Embryonic facial prominence (tissue), 1 donor: Measurements from ENCODE around the gene SLIT3.
A peak's percentile ranks its signal among the peaks of the same experiment; 100 is the strongest.
"Not testable (repeated sequence)": the region's sequence is repeated elsewhere in the genome, so short reads cannot be mapped to it uniquely, and the experiment has no call there.

Experiments used
- DNase-seq: peaks from one replicate; pipeline ENCODE4 v3.0.0-alpha.2; 2016; ENCODE audit errors: extremely low spot score

SLIT3 gene

GRCh38 chr5:169219351-169219750 is 81.6 kb downstream of the SLIT3 start:
- DNase-seq = no peak

- DNase-seq = no peak
Observed at GRCh38 chr5:169218861-169219260, 82.1 kb downstream of the SLIT3 start.

DNA sequence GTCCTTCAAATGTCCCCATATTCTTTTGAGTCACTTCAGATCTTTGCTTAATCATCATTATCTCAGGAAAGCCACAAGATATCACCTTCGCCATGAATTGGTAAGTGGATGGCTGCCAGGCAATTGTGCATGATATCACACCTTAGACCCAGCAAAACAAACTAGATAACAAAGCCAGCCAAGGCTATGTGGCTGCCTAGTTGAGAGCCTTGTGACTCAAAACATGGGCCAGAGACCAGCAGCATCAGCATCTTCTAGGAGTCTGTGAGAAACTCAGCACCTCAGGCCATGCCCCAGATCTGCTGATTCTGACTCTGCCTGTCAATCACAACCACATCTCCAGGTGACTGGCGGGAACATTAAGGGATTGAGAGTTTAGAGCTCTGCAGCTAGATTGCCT is 82.8 kb downstream of the SLIT3 start:
- DNase-seq = no peak

GRCh38 chr5:169216866-169217265 is 84.1 kb downstream of the SLIT3 start:
- no peak for DNase-seq

GRCh38 chr5:169213479-169213878 is 87.5 kb downstream of the SLIT3 start:
- no peak for DNase-seq

DNA sequence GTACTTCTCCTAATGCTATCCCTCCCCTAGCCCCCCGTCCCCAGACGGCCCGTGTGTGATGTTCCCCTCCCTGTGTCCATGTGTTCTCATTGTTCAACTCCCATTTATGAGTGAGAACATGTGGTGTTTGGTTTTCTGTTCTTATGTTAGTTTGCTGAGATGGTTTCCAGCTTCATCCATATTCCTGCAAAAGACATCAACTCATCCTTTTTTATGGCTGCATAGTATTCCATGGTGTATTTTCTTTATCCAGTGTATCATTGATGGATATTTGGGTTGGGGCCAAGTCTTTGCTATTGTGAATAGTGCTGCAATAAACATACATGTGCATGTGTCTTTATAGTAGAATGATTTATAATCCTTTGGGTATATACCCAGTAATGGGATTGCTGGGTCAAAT is 89.2 kb downstream of the SLIT3 start:
- DNase-seq = not testable (repeated sequence)

- no peak for DNase-seq
Observed at GRCh38 chr5:169204788-169205400, 96.0 kb downstream of the SLIT3 start.

DNA sequence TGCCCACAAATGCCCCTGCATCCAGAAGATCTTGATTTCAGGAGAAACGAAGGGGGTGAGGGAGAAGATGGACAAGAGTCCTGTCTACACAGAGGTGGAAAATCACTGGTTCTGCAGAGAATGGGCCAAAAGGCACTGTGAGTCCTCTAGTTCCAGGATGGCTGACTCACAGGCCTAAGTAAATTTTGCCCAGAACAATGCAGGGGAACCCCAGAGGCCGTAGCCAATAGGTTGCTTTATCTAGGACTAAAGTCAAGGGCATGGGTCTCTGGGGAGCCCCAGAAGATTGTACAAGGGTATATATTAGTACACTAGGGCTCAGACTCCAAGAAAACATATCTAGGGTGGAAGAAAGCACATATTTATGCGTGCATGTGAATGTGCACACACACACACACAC is 98.0 kb downstream of the SLIT3 start:
- no peak for DNase-seq

DNA sequence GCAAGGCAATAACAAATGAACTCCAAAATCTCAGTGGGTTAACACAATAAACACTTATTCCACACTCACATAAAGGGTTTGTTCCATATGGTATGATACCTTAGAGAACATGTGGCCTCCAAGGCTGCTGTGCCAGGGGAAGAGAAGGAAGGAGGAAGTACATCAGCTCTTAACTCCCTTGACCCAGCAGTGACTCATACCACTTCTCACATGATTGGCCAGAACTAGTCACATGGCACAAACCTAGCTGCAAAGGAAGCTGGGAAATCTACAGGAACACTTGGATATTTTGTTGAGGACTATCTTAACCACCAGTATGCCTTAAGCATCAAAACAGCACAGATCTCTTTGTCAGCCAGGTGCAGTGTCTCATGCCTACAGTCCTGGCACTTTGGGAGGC is 99.3 kb downstream of the SLIT3 start:
- no peak for DNase-seq

GRCh38 chr5:169200125-169200778 is 100.7 kb downstream of the SLIT3 start:
- no peak for DNase-seq

GRCh38 chr5:169197343-169197742 is 103.6 kb downstream of the SLIT3 start:
- DNase-seq = no peak

DNA sequence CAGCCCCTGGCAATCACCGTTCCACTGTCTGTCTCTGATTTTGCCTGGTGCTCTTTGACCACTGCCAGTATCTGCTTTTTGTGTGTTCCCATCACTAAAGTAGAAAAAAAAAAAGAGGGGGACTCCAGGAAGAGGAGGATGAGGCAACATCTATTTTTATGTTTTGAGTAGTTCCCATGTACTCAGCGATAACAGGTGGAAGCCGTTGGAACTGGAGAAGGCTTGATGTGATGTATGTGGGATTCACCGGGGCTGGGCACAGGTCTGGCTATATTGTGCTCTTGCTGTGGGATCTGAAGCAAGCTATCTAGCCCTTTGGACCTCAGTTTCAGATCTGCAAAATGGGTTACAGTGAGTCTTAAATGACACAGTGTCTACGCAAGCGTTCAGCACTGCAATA is 104.9 kb downstream of the SLIT3 start:
- no peak for DNase-seq

DNA sequence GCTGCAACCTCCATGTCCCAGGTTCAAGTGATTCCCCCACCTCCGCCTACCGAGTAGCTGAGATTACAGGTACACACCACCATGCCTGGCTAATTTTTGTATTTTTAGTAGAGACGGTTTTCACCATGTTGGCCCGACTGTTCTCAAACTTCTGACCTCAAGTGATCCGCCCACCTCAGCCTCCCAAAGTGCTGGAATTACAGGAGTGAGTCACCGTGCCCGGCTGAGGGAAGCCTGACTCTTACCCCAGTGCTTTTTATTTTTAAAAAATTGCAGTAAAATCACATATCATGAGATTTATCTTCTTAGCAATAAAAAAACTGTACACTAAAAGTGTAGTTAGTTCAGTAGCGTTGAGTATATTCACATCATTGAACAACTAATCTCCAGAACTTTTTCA is 105.3 kb downstream of the SLIT3 start:
- no peak for DNase-seq

- DNase-seq = no peak
Observed at GRCh38 chr5:169192536-169192935, 108.4 kb downstream of the SLIT3 start.

DNA sequence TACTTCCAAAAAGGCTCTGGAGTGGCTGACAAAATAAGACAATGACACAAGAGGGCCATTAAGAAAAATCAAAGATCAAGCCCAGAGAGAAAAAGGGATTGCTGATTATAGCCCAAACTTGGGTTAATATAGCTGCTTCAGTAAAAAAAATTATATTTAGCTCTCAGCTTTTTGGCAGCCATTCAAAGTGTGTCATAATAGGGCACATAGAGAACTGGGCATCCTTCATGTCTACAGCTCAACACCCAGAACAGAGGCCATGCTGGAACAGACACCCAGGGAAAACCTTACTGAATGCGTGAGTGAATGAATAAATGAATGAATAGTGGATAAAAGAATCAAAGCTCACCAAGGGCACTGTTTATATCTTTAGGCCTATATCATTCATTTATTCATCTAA is 110.1 kb downstream of the SLIT3 start:
- no peak for DNase-seq

GRCh38 chr5:169185626-169186025 is 115.3 kb downstream of the SLIT3 start:
- no peak for DNase-seq

GRCh38 chr5:169183576-169183975 is 117.4 kb downstream of the SLIT3 start:
- DNase-seq = peak; percentile 27

DNA sequence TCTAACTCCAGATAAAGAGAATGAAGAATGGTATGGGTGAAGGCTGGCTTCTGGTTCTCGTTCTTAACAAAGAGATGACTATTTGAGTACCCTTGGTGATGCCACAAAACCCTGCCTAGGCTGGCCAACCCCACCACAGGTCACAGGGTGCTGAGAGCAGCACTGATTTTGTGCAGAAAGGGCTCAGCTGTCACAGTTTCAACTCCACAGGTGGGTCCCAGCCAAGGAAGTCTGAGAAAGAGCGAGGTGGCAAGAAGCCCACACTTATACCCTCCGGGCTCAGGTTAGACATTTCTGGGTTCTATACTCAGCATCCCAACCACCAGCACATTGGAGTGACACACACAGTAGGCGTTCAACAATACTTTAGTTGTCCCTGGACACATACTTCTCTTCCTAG is 118.1 kb downstream of the SLIT3 start:
- no peak for DNase-seq

GRCh38 chr5:169181814-169182213 is 119.1 kb downstream of the SLIT3 start:
- no peak for DNase-seq

DNA sequence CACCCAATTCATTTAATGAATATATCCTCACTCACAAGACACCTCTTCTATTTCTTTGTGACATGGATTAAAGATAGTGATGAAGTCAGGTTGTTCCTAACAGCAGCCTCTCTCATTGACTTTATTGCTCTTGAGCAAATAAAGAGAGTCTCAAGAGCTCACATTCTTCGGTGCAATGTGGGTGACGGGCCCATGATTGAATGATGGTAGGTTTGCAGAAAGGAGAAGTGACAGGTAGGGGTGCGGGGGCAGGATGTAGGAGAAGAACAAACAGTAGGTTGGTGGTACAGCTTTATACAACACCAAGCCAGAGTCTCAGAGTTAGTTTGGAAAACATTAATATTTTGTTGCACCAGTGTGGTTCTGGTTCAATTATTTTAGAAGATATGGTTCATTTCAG is 122.2 kb downstream of the SLIT3 start:
- DNase-seq = no peak

DNA sequence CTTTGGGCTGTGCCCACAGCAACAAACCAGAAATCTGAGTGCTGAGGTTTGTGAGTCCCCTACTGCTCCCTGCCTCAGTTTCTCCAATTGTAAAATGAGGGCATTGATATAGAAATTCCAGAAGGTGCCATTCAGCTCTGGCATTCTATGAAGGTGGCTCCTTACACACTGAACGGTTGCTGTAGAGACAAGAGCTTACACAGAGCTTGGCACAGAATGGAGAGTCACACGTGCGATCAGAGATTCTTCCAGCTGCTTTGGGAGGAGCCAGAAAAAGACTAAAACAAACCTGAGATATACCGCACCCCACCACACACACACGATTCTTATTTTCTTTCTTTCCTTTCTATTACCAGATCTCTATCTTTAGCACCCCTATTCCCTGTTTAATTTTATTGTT is 122.7 kb downstream of the SLIT3 start:
- DNase-seq = no peak

- DNase-seq = no peak
Observed at GRCh38 chr5:169176709-169177694, 123.9 kb downstream of the SLIT3 start.

- DNase-seq = no peak
Observed at GRCh38 chr5:169175733-169176132, 125.2 kb downstream of the SLIT3 start.
